Heart left ventricle (tissue), 16 donors: ENCODE data around the gene HSBP1L1. TPM values are rescaled to one million over a fixed set of nuclear protein-coding genes. Genes with fewer than 3 reads are reported as not detected.
"Not testable (repeated sequence)": the region's sequence is repeated elsewhere in the genome, so short reads cannot be mapped to it uniquely, and the experiment has no call there.

Experiments used
- ATAC-seq, 4 donors: fragments of 200-7000 bp; cut with Tn5 transposase; one replicate each; pipeline ENCODE4 v1.9.1; 2020 to 2022; ENCODE audit warnings: moderate library complexity in 4 of 4, mild to moderate bottlenecking in 3 of 4, moderate number of reproducible peaks in 1 of 4
- DNase-seq, 5 donors: peaks; one replicate each; pipeline ENCODE4 v3.0.0-alpha.2; 2020
- H3K27ac ChIP-seq, 12 donors: fragments of 200-600 bp; sonication (generic) in 4 of 12; one replicate each; pipeline versions ENCODE4 v1.5.0 to v1.8.0; 2016 to 2022; ENCODE audit warnings: mild to moderate bottlenecking in 2 of 12
- H3K27me3 ChIP-seq, 9 donors: fragments of 200-600 bp; sonication (generic) in 2 of 9; one replicate each; pipeline versions ENCODE4 v1.5.1 to v1.8.0; 2016 to 2022; ENCODE audit warnings: mild to moderate bottlenecking in 3 of 9
- H3K36me3 ChIP-seq, 9 donors: fragments of 200-600 bp; sonication (generic) in 2 of 9; one replicate each; pipeline versions ENCODE4 v1.5.0 to v1.8.0; 2018 to 2022; ENCODE audit warnings: mild to moderate bottlenecking in 2 of 9
- H3K4me1 ChIP-seq, 12 donors: fragments of 200-600 bp; sonication (generic) in 4 of 12; one replicate each; pipeline versions ENCODE4 v1.5.0 to v1.8.0; 2016 to 2022; ENCODE audit warnings: mild to moderate bottlenecking in 3 of 12
- H3K4me3 ChIP-seq, 12 donors: fragments of 200-600 bp; sonication (generic) in 4 of 12; one replicate each; pipeline versions ENCODE4 v1.5.0 to v1.8.0; 2017 to 2022; ENCODE audit warnings: mild to moderate bottlenecking in 9 of 12, moderate library complexity in 4 of 12
- H3K9me3 ChIP-seq, 12 donors: fragments of 200-600 bp; sonication (generic) in 4 of 12; one replicate each; pipeline versions ENCODE4 v1.5.0 to v1.8.0; 2016 to 2022; ENCODE audit warnings: mild to moderate bottlenecking in 1 of 12
- CTCF ChIP-seq, 12 donors: fragments of 200-600 bp; sonication (generic) in 4 of 12; IDR thresholded peaks; one replicate each; pipeline versions ENCODE4 v1.5.0 to v1.8.0; 2018 to 2022; ENCODE audit warnings: antibody characterized with exemption in 12 of 12, mild to moderate bottlenecking in 5 of 12
- POLR2A ChIP-seq, 2 donors: fragments of 450-650 bp; IDR thresholded peaks; one replicate each; pipeline ENCODE4 v1.6.1; 2017; ENCODE audit warnings: antibody characterized with exemption in 2 of 2, mild to moderate bottlenecking in 2 of 2, moderate library complexity in 2 of 2
- WGBS, 4 donors: extraction: QIAGEN DNeasy Blood & Tissue Kit in 2 of 4; methylation state at CpG; one replicate each; pipeline versions ENCODE4 v1.1.5 to v1.1.7; 2013 to 2018; 5-methylcytosine and 5-hydroxymethylcytosine counted together
- intact Hi-C, 10 donors: fragments of 100-400 bp; cut with DNase I; formaldehyde crosslinking; loops; one replicate each; pipeline versions ENCODE4 v1.11.1 to v1.14.2; 2022
- polyA plus RNA-seq, 2 donors: library from polyadenylated mRNA; stranded (reverse); fragments of 200-250 nt; gene quantifications; one replicate each; pipeline ENCODE4 v1.2.3, GENCODE V29; 2013
- total RNA-seq, 9 donors: library from RNA; depleted of rRNA in 2 of 9; stranded (reverse); fragments of >200 nt in 2 of 9; fragmentation: NEBNext Ultra II Directional in 3 of 9; extraction: Animal tissue kit (Norgen Biotek cat#: 25700) in 3 of 9; gene quantifications; one replicate each; pipeline versions ENCODE4 v1.1.0 to v1.2.4, GENCODE V29; 2016 to 2023
- donor health status: ischemic (EF 13 %, LVEDD 7.1; RV severe dilation, severe dysfunction).
- donor health status: healthy with polysubstance abuse.
- donor health status: DM: no; HTN: yes; CAD: no.
- donor health status: DM: no; HTN: no; CAD: no.
- donor health status: ischemic (EF 25% LVEDD 6.9; RV normal size, moderate dysfunction).
- donor health status: ischemic (EF 25% LVEDD 5.7; RV mildly dilated, moderate dysfunction).
- donor health status: healthy.
- donor health status: DM: yes; HTN: yes; CAD: no.
- donor health status: ischemic (EF 35%, LVEDD 5.7; RV mildly dilated, moderate dysfunction).
- donor health status: nonischemic (EF 11% LVEDD 7.7; RV severe dilation, severe dysfunction).
- donor health status: DM: yes; HTN: yes; CAD: no.
- donor health status: PGD.
- donor health status: ischemic (EF 29% LVEDD 5.4; RV normal size, mild dysfunction).
- donor health status: nonischemic (EF 23%, LVEDD 6.1; RV moderate dilation, normal function).

The HSBP1L1 gene
- total and polyA plus RNA-seq, 11 donors: 3.6 to 27.5 (median 7.1) TPM

GRCh38 chr18:79956276-79956675 lies 8.2 kb upstream of the HSBP1L1 start:
- H3K27me3 ChIP-seq: no peaks in the 10 kb centered on the region
- no peak overlapping the region for H3K27ac ChIP-seq
- 90 to 91% (median 90%) methylated on average over 2 of the region's 2 CpGs for WGBS, 4 donors
- intact Hi-C loops: loop anchor here in 2 of 10 donors (10.0 kb wide), 4 partner anchors 79 to 271 kb away; partner anchors contain the start of genes ADNP2 (in 1 of the 2) and RBFA (in 1 of the 2)
- no peaks in the 10 kb centered on the region for H3K36me3 ChIP-seq
- peaks cover 0 to 12% (median 5%) of the 10 kb centered on the region in 12 donors for H3K4me1 ChIP-seq
- H3K9me3 ChIP-seq: no peaks in the 10 kb centered on the region
- no peak overlapping the region for H3K4me3 ChIP-seq
- DNase-seq: no peak
- no peak for TF ChIP-seq POLR2A (IDR thresholded peaks at IDR 0.05)
- TF ChIP-seq CTCF (IDR thresholded peaks at IDR 0.05): no peak
- ATAC-seq: no peak

DNA sequence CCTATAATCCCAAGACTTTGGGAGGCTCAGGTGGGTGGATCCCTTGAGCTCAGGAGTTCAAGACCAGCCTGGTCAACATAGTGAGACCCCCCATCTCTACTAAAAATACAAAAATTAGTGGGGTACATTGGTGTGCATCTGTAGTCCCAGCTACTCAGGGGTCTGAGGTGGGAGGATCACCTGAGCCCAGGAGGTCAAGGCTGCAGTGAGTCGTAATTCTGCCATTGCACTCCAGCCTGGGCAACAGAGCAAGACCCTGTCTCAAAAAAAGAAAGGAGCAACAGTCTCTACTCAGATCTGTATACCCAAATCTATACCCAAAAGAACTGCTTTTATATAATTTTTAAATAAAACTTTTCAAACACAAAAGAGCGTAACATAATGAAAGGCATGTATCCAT lies 5.5 kb upstream of the HSBP1L1 start:
- no peak for ATAC-seq

GRCh38 chr18:79960161-79960801 lies 4.2 kb upstream of the HSBP1L1 start:
- H3K9me3 ChIP-seq, ATAC-seq, DNase-seq, H3K27ac ChIP-seq, intact Hi-C loops, H3K36me3 ChIP-seq, H3K27me3 ChIP-seq, H3K4me3 ChIP-seq: not testable (repeated sequence)
- peaks cover 0 to 13% (median 5%) of the 10 kb centered on the region in 12 donors for H3K4me1 ChIP-seq
- WGBS, 4 donors: 38 to 43% (median 41%) methylated on average over 12 of the region's 12 CpGs

More for the DNA sequence above, 5.5 kb upstream of the HSBP1L1 start:
- no peak overlapping the region for H3K27ac ChIP-seq
- 96 to 98% (median 96%) methylated on average over 2 of the region's 2 CpGs for WGBS, 4 donors
- intact Hi-C loops: loop anchor here in 2 of 10 donors (10.0 kb wide), 4 partner anchors 76 to 274 kb away; partner anchors contain the start of genes ADNP2 (in 1 of the 2) and RBFA (in 1 of the 2)
- peaks cover 0 to 9% (median under 1%) of the 10 kb centered on the region in 12 donors for H3K4me1 ChIP-seq
- H3K27me3 ChIP-seq: peaks cover 0 to under 1% (median 0%) of the 10 kb centered on the region in 9 donors
- no peak for DNase-seq
- no peak for TF ChIP-seq POLR2A (IDR thresholded peaks at IDR 0.05)
- no peak for TF ChIP-seq CTCF (IDR thresholded peaks at IDR 0.05)
- H3K9me3 ChIP-seq: no peaks in the 10 kb centered on the region
- H3K4me3 ChIP-seq: no peak overlapping the region
- no peaks in the 10 kb centered on the region for H3K36me3 ChIP-seq

DNA sequence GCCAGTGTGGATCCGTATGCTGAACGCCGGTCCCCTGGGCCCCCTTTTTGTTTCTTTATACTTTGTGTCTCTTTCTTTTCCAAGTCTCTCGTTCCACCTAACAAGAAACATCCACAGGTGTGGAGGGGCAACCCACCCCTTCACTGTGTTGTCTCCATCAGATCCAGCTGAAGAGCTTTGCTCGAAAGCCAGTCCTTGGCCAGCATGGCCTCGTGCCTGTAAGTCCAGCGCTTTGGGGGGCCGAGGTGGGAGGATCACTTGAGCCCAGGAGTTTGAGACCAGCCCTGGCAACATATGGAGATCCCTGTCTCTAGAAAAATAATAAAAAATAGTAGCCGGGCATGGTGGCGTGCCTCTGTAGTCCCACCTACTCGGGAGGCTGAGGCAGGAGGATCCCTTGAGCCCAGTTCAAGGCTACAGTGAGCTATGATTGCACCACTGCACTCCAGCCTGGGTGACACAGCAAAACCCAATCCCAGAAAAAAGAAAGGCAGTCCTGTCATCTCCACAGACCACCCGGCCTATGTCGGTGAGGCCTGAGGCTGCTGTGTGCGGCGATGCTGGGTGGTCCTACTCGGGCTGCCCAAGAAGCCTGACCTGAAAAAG lies 3.4 kb upstream of the HSBP1L1 start:
- ATAC-seq (no peak), DNase-seq (no peak)
- Histone ChIP-seq H3K4me1 (peaks cover 0 to 18% (median 8%) of the 10 kb centered on the region in 12 donors), H3K36me3 (no peaks in the 10 kb centered on the region), H3K27ac (no peak overlapping the region), H3K9me3 (no peaks in the 10 kb centered on the region), H3K27me3 (peaks cover 0 to 5% (median 0%) of the 10 kb centered on the region in 9 donors), H3K4me3 (no peak overlapping the region)
- no peak for TF ChIP-seq POLR2A (IDR thresholded peaks at IDR 0.05)
- TF ChIP-seq CTCF (IDR thresholded peaks at IDR 0.05): no peak
- intact Hi-C loops: no loop called here
- 87 to 92% (median 90%) methylated on average over 15 to 16 of the region's 16 CpGs for WGBS, 4 donors
